T-cell (primary cell): ENCODE measurements around the gene OSGIN1. TPM values are rescaled to one million over a fixed set of nuclear protein-coding genes. Genes with fewer than 3 reads are reported as not detected.

ENCODE experiments used
- ATAC-seq, 4 experiments: fragments of 200-7000 bp in 3 of 4; fragments of 150-1000 bp in 1 of 4; cut with Tn5 transposase; replicated peaks in 1 of 4; 1 replicate in 3 of 4; 2 replicates in 1 of 4; pipeline ENCODE4 v1.10.0; 2021; ENCODE audit warnings: moderate library complexity in 3 of 4, mild to moderate bottlenecking in 2 of 4, moderate number of reproducible peaks in 1 of 4
- CTCF ChIA-PET, 2 donors: fragments of 300-600 bp; sonication (Branson Sonifier 250); formaldehyde crosslinking; loops; one replicate each; lab custom pipeline; 2022; ENCODE audit warnings: antibody characterized with exemption in 2 of 2; lab: Charles Lee
- POLR2A ChIA-PET, 2 donors: fragments of 300-600 bp; sonication (Branson Sonifier 250); formaldehyde crosslinking; loops; one replicate each; lab custom pipeline; 2022; ENCODE audit warnings: antibody characterized with exemption in 2 of 2; lab: Charles Lee
- DNase-seq, 35 experiments: peaks; one replicate each; pipeline versions ENCODE4 v3.0.0 to v3.0.0-alpha.2; 2013 to 2023
- H3K27ac ChIP-seq: one replicate; pipeline ENCODE4 v1.5.1; 2013; ENCODE audit warnings: low read length
- H3K27me3 ChIP-seq, 2 experiments: replicated peaks in 1 of 2; 1 replicate in 1 of 2; 2 replicates in 1 of 2; pipeline versions ENCODE4 v1.6.1 to v1.7.0; 2013; ENCODE audit warnings: low read length in 1 of 2, mixed read lengths in 1 of 2; ENCODE audit not compliant: control insufficient read depth in 2 of 2, insufficient read depth in 2 of 2; ENCODE audit errors: extremely low read depth in 1 of 2
- H3K36me3 ChIP-seq, 2 donors: 1 replicate in 1 of 2; 2 replicates in 1 of 2; pipeline versions ENCODE4 v1.6.1 to v1.7.0; 2013; ENCODE audit warnings: low read length in 1 of 2; ENCODE audit not compliant: control insufficient read depth in 2 of 2, insufficient read depth in 1 of 2; ENCODE audit errors: extremely low read depth in 1 of 2
- H3K4me1 ChIP-seq, 2 experiments: 1 replicate in 1 of 2; 2 replicates in 1 of 2; pipeline versions ENCODE4 v1.6.1 to v1.7.0; 2013; ENCODE audit warnings: low read length in 2 of 2, mixed read lengths in 1 of 2; ENCODE audit not compliant: insufficient read depth in 2 of 2, control insufficient read depth in 1 of 2; ENCODE audit errors: extremely low read depth in 1 of 2
- H3K4me3 ChIP-seq, 2 donors: 1 replicate in 1 of 2; 2 replicates in 1 of 2; pipeline versions ENCODE4 v1.5.1 to v1.7.0; 2013; ENCODE audit warnings: mild to moderate bottlenecking in 2 of 2, low read length in 1 of 2, moderate library complexity in 1 of 2; ENCODE audit not compliant: control insufficient read depth in 1 of 2; ENCODE audit errors: extremely low read depth in 1 of 2
- H3K9me3 ChIP-seq: 2 replicates; pipeline ENCODE4 v1.7.0; 2013
- H3K27ac Mint-ChIP-seq, 2 donors: one replicate each; pipeline ENCODE4 v1.8.0; 2020 to 2021; ENCODE audit warnings: mild to moderate bottlenecking in 2 of 2, mixed read lengths in 2 of 2
- H3K27me3 Mint-ChIP-seq, 2 donors: one replicate each; pipeline ENCODE4 v1.8.0; 2021 to 2022; ENCODE audit warnings: mixed read lengths in 2 of 2
- H3K36me3 Mint-ChIP-seq: one replicate; pipeline ENCODE4 v1.8.0; 2021; ENCODE audit warnings: mixed read lengths
- H3K4me1 Mint-ChIP-seq, 3 donors: one replicate each; pipeline ENCODE4 v1.8.0; 2020 to 2022; ENCODE audit warnings: mixed read lengths in 3 of 3, mild to moderate bottlenecking in 1 of 3
- H3K4me3 Mint-ChIP-seq, 3 donors: one replicate each; pipeline ENCODE4 v1.8.0; 2020 to 2022; ENCODE audit warnings: mild to moderate bottlenecking in 3 of 3, mixed read lengths in 3 of 3, moderate library complexity in 3 of 3
- H3K9me3 Mint-ChIP-seq, 3 donors: one replicate each; pipeline ENCODE4 v1.8.0; 2020 to 2022; ENCODE audit warnings: mixed read lengths in 3 of 3
- WGBS: methylation state at CpG from one replicate; pipeline ENCODE4 v1.1.5; 2013; ENCODE audit warnings: missing lambda C conversion rate; ENCODE audit not compliant: insufficient coverage; 5-methylcytosine and 5-hydroxymethylcytosine counted together
- total RNA-seq, 35 experiments: library from RNA in 6 of 35; stranded (reverse) in 6 of 35; fragments of 120-200 nt in 1 of 35; gene quantifications; one replicate each; pipeline versions ENCODE4 v1.2.1 to v1.2.4 and lab custom pipeline; 2013 to 2026

The OSGIN1 gene
- total RNA-seq, 5 donors from 2014 or later (not counting 1 experiment from before 2014, with no cell fraction given), result 0.41 to 2.8 (median 1.1) TPM

DNA sequence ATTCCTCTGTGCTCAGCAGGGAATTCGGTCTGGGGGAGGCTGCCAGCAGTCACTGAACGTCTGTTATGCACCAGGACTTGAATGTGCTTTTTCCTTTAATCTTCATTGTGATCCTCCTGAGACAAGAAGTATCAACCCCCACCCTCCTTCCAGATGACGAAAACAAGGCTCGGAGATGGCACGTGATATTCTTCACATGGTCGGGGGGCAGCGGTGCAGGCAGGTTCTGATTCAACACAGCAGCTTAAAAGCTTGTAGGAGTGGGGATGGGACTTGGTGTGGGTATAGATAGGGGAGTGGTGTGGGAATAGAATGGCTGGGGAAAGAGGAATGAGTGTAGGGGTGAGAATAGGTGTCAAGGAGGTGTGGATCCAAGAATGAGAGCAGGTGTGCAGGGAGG lies 21.4 kb downstream of the OSGIN1 start:
- ATAC-seq (no peak), DNase-seq (no peak)
- peaks cover 17 to 34% of the 10 kb centered on the region in 2 donors for H3K27me3 Mint-ChIP-seq
- 60% methylated on average over 1 of the region's 7 CpGs for WGBS
- peaks cover 0 to 63% of the 10 kb centered on the region in 2 experiments for H3K27me3 ChIP-seq
- no peaks in the 10 kb centered on the region for H3K36me3 ChIP-seq
- H3K9me3 Mint-ChIP-seq, result peaks cover 0 to 13% (median 8%) of the 10 kb centered on the region in 3 donors
- no peak overlapping the region for H3K4me3 Mint-ChIP-seq
- H3K4me3 ChIP-seq, result no peak overlapping the region
- H3K4me1 ChIP-seq, result no peaks in the 10 kb centered on the region
- peaks cover 0 to 2% (median 0%) of the 10 kb centered on the region in 3 donors for H3K4me1 Mint-ChIP-seq
- ChIA-PET POLR2A (no interaction called here), CTCF (no interaction called here)
- H3K27ac Mint-ChIP-seq, result no peak overlapping the region
- H3K27ac ChIP-seq, result no peak overlapping the region
- H3K9me3 ChIP-seq, result no peaks in the 10 kb centered on the region
- H3K36me3 Mint-ChIP-seq, result no peaks in the 10 kb centered on the region

DNA sequence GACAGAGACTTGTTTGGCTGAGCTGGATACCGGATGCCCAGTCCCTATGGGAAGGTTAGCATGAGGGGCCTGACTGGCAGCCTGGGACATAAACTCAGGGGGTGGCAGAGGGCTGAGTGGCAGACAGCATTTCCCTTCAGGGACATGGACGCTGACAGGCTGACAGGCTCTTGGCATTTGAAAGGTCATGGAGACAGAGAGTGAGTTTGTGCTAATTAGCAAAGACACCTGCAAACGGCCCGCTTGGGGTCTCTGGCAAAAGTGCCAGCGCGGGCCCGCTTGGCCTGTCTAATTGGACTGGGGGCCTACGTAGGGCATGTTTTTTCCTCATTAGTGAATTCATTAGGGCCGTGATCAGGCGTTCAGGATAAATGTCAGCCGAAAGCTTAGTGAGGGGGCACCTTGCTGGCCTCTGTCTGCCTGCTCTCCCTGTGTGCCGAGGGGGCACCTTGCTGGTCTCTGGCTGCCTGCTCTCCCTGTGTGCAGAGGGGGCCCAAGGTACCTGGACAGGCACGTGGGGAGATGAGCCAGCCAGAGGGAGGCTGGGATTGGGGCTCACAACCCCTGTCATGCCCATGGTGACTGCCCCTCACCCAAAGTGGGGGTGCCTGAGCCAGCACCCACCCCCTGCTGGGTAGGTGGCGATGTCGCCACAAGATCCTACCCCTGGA lies 22.7 kb downstream of the OSGIN1 start:
- H3K27ac Mint-ChIP-seq, result no peak overlapping the region
- CTCF ChIA-PET, result no interaction called here

DNA sequence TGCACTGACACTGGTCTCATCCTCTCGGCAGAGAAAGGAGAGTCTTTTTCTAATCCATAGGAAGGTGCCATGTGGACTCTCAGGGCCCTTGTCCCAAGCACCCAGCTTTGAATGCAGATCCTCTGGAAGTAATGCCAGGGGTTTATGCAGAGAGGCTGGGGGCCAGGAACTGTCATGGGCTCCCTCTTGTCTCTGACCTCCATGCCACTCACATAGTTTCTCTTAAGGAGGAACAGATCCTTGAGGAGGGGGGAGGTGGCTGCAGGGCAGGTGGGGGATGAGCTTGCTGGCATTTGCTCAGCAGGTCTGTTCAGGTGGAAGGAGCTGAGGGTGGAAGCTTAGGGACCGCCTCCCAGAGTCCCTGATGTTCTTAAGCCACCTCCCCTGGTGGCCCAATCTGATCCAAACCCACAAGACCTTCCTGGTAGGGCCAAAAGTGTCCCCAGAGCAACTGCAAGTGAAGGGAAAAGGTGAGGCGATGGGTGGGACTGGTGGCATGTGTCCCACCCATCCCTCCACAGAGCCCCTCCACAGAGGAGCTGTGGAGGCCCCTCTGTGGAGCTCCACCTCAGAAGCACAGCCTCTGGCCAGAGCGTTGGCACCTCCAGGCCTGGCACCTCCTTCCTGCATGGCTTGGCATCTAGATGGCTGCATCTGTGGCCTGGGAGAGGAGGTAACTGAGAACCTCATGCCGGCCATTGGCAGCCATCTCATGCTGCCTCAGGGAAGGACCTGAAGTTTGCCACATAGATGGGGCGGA lies 24.2 kb downstream of the OSGIN1 start:
- H3K9me3 ChIP-seq, result no peaks in the 10 kb centered on the region
- no peaks in the 10 kb centered on the region for H3K36me3 ChIP-seq
- Mint-ChIP-seq H3K4me3 (no peak overlapping the region), H3K9me3 (peaks cover 0 to 13% (median 8%) of the 10 kb centered on the region in 3 donors), H3K36me3 (no peaks in the 10 kb centered on the region), H3K4me1 (no peaks in the 10 kb centered on the region), H3K27ac (no peak overlapping the region), H3K27me3 (peaks cover 12 to 16% of the 10 kb centered on the region in 2 donors)
- peaks cover 0 to 42% of the 10 kb centered on the region in 2 experiments for H3K27me3 ChIP-seq
- no peak overlapping the region for H3K27ac ChIP-seq
- POLR2A ChIA-PET, result interaction anchor here in 1 of 2 donors (0.6 kb wide), 1 partner anchor 15 kb away, joined by 3 read pairs; no protein-coding TSS in a partner anchor
- ATAC-seq (no peak), DNase-seq (no peak)
- no peak overlapping the region for H3K4me3 ChIP-seq
- WGBS, result 94% methylated on average over 4 of the region's 6 CpGs
- CTCF ChIA-PET, result no interaction called here
- no peaks in the 10 kb centered on the region for H3K4me1 ChIP-seq

More for the DNA sequence above, 22.7 kb downstream of the OSGIN1 start:
- Mint-ChIP-seq H3K4me1 (no peaks in the 10 kb centered on the region), H3K4me3 (no peak overlapping the region), H3K9me3 (peaks cover 0 to 13% (median 8%) of the 10 kb centered on the region in 3 donors), H3K36me3 (no peaks in the 10 kb centered on the region), H3K27me3 (peaks cover 17 to 22% of the 10 kb centered on the region in 2 donors)
- DNase-seq, result no peak
- H3K9me3 ChIP-seq, result no peaks in the 10 kb centered on the region
- no peak overlapping the region for H3K4me3 ChIP-seq
- no peak for ATAC-seq
- peaks cover 0 to 55% of the 10 kb centered on the region in 2 experiments for H3K27me3 ChIP-seq
- H3K27ac ChIP-seq, result no peak overlapping the region
- no peaks in the 10 kb centered on the region for H3K36me3 ChIP-seq
- POLR2A ChIA-PET, result no interaction called here
- 81% methylated on average over 15 of the region's 15 CpGs for WGBS
- no peaks in the 10 kb centered on the region for H3K4me1 ChIP-seq

DNA sequence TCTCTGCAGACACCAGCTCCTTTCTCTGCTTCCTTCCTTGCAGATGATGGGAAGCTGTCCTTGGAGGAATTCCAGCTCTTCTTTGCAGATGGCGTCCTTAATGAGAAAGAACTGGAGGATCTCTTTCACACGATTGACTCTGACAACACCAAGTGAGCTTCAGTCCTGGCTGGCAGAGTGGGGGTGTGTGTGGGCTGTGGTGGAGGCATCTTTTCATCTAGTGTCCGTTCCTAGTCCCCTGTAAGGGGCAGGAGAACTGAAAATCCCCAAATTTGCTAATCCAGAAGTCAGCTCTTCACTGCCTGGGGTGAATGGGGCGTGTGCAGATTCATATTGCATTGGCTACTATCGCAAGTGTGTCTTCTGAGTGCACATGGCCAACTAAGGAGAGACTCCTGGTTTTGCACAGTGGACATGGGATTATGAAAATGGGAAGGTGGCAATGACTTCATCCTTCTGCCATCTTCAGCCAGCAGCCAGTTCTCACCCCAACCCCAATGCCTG lies 25.4 kb downstream of the OSGIN1 start:
- H3K36me3 ChIP-seq, result no peaks in the 10 kb centered on the region
- H3K27me3 ChIP-seq, result peaks cover 0 to 39% of the 10 kb centered on the region in 2 experiments
- no peaks in the 10 kb centered on the region for H3K4me1 ChIP-seq
- no peak for DNase-seq
- H3K27ac Mint-ChIP-seq, result no peak overlapping the region
- H3K9me3 Mint-ChIP-seq, result peaks cover 0 to 13% (median 8%) of the 10 kb centered on the region in 3 donors
- no peak for ATAC-seq
- H3K27ac ChIP-seq, result no peak overlapping the region
- ChIA-PET POLR2A (no interaction called here), CTCF (no interaction called here)
- no peaks in the 10 kb centered on the region for H3K9me3 ChIP-seq
- 77% methylated on average over 4 of the region's 5 CpGs for WGBS
- no peaks in the 10 kb centered on the region for H3K36me3 Mint-ChIP-seq
- H3K4me3 Mint-ChIP-seq, result no peak overlapping the region
- H3K4me3 ChIP-seq, result no peak overlapping the region
- peaks cover 10 to 12% of the 10 kb centered on the region in 2 donors for H3K27me3 Mint-ChIP-seq
- no peaks in the 10 kb centered on the region for H3K4me1 Mint-ChIP-seq

GRCh38 chr16:83979441-83979840 lies 26.4 kb downstream of the OSGIN1 start:
- DNase-seq (no peak), ATAC-seq (no peak)
- no peak overlapping the region for H3K27ac ChIP-seq
- 92% methylated on average over 1 of the region's 7 CpGs for WGBS
- H3K36me3 Mint-ChIP-seq, result no peaks in the 10 kb centered on the region
- POLR2A ChIA-PET, result no interaction called here
- peaks cover 0 to 32% of the 10 kb centered on the region in 2 experiments for H3K27me3 ChIP-seq
- CTCF ChIA-PET, result no interaction called here
- H3K27ac Mint-ChIP-seq, result no peak overlapping the region
- H3K4me1 Mint-ChIP-seq, result no peaks in the 10 kb centered on the region
- no peaks in the 10 kb centered on the region for H3K36me3 ChIP-seq
- H3K9me3 Mint-ChIP-seq, result peaks cover 0 to 13% (median 8%) of the 10 kb centered on the region in 3 donors
- H3K4me3 ChIP-seq, result no peak overlapping the region
- H3K27me3 Mint-ChIP-seq, result peaks cover 7 to 10% of the 10 kb centered on the region in 2 donors
- H3K9me3 ChIP-seq, result no peaks in the 10 kb centered on the region
- H3K4me1 ChIP-seq, result no peaks in the 10 kb centered on the region
- no peak overlapping the region for H3K4me3 Mint-ChIP-seq

GRCh38 chr16:83980794-83981193 lies 27.8 kb downstream of the OSGIN1 start:
- 71% methylated on average over 1 of the region's 2 CpGs for WGBS
- Histone ChIP-seq H3K36me3 (no peaks in the 10 kb centered on the region), H3K27me3 (peaks cover 0 to 25% of the 10 kb centered on the region in 2 experiments), H3K27ac (no peak overlapping the region), H3K4me1 (no peaks in the 10 kb centered on the region), H3K4me3 (no peak overlapping the region), H3K9me3 (no peaks in the 10 kb centered on the region)
- Mint-ChIP-seq H3K4me3 (no peak overlapping the region), H3K27ac (no peak overlapping the region), H3K9me3 (peaks cover 0 to 13% (median 8%) of the 10 kb centered on the region in 3 donors), H3K36me3 (no peaks in the 10 kb centered on the region), H3K27me3 (peaks cover 0 to 6% of the 10 kb centered on the region in 2 donors), H3K4me1 (no peaks in the 10 kb centered on the region)
- DNase-seq (no peak), ATAC-seq (no peak)
- ChIA-PET POLR2A (no interaction called here), CTCF (no interaction called here)
